ENCODE measurements around the gene SH3GLB2.

SH3GLB2 gene

GRCh38 chr9:129028192-129028966 is at the start of gene SH3GLB2:
Gene SH3GLB2 (minus strand): TSS chr9:129028331. CDS start chr9:129028154, 177 bp downstream.
- POLR2A ChIA-PET = interaction anchor here (0.6 to 1.0 kb wide), 6 partner anchors 8 to 1042 kb away, joined by 3 to 6 read pairs (median 4); partner anchors contain the start of genes MIGA2 and SPTAN1
- peak; percentile 85 for TF ChIP-seq CTCF (IDR thresholded peaks at IDR 0.05; ENCODE audit: control extremely low read depth, extremely low read depth, low read depth, missing control alignments)
- CTCF ChIA-PET = interaction anchor here (0.6 to 1.3 kb wide), 25 partner anchors 9 to 291 kb away, joined by 3 to 20 read pairs (median 3); partner anchors contain the start of gene DOLPP1
- DNase-seq (ENCODE audit: extremely low spot score) = peak; percentile 99

GRCh38 chr9:129077236-129077635 is 49.1 kb upstream of the SH3GLB2 start:
- CTCF ChIA-PET = no interaction called here
- POLR2A ChIA-PET = interaction anchor here (0.6 kb wide), 1 partner anchor 10 kb away, joined by 6 read pairs; no protein-coding TSS in a partner anchor
- no peak for TF ChIP-seq CTCF (IDR thresholded peaks at IDR 0.05; ENCODE audit: control extremely low read depth, extremely low read depth, low read depth, missing control alignments)
- DNase-seq (ENCODE audit: extremely low spot score) = no peak

- CTCF ChIA-PET = no interaction called here
- POLR2A ChIA-PET = no interaction called here
- no peak for TF ChIP-seq CTCF (IDR thresholded peaks at IDR 0.05; ENCODE audit: control extremely low read depth, extremely low read depth, low read depth, missing control alignments)
- DNase-seq (ENCODE audit: extremely low spot score) = no peak
Measured at GRCh38 chr9:129076640-129077037, 48.5 kb upstream of the SH3GLB2 start.

- DNase-seq (ENCODE audit: extremely low spot score) = no peak
- CTCF ChIA-PET = no interaction called here
- POLR2A ChIA-PET = no interaction called here
- TF ChIP-seq CTCF (IDR thresholded peaks at IDR 0.05; ENCODE audit: control extremely low read depth, extremely low read depth, low read depth, missing control alignments) = no peak
Measured at GRCh38 chr9:129075996-129076639, 48.0 kb upstream of the SH3GLB2 start.

- POLR2A ChIA-PET = no interaction called here
- TF ChIP-seq CTCF (IDR thresholded peaks at IDR 0.05; ENCODE audit: control extremely low read depth, extremely low read depth, low read depth, missing control alignments) = no peak
- CTCF ChIA-PET = no interaction called here
- DNase-seq (ENCODE audit: extremely low spot score) = no peak
Measured at GRCh38 chr9:129074106-129074505, 46.0 kb upstream of the SH3GLB2 start.

- ChIA-PET CTCF (no interaction called here), POLR2A (no interaction called here)
Measured at GRCh38 chr9:129073404-129073803, 45.3 kb upstream of the SH3GLB2 start.

More at GRCh38 chr9:129073404-129073803, 45.3 kb upstream of the SH3GLB2 start:
- DNase-seq (ENCODE audit: extremely low spot score) = no peak
- no peak for TF ChIP-seq CTCF (IDR thresholded peaks at IDR 0.05; ENCODE audit: control extremely low read depth, extremely low read depth, low read depth, missing control alignments)

Measured in GM10248 (cell line).